SK-N-SH treated with all-trans-retinoic acid at 6 μM for 48 hours (cell line): Measurements from ENCODE around the gene KLHL1.

Source experiments
- GLIS3 ChIP-seq: fragments of 250-450 bp; sonication (Bioruptor Pico); IDR thresholded peaks from 2 replicates; pipeline ENCODE4 v1.5.0; 2020; ENCODE audit warnings: mild to moderate bottlenecking, moderate library complexity
- RARB ChIP-seq: fragments of 250-450 bp; sonication (Bioruptor Pico); IDR thresholded peaks from 2 replicates; pipeline ENCODE4 v1.8.0; 2021; ENCODE audit warnings: mild to moderate bottlenecking, moderate library complexity
- TCF4 ChIP-seq: fragments of 250-450 bp; sonication (Bioruptor Pico); IDR thresholded peaks from 2 replicates; pipeline ENCODE4 v1.8.0; 2021; ENCODE audit warnings: mild to moderate bottlenecking, moderate library complexity, borderline replicate concordance
- TOX ChIP-seq: fragments of 250-450 bp; sonication (Bioruptor Pico); IDR thresholded peaks from 2 replicates; pipeline ENCODE4 v1.8.0; 2021; ENCODE audit warnings: mild to moderate bottlenecking, moderate library complexity, borderline replicate concordance
- ZC3H10 ChIP-seq: fragments of 250-450 bp; sonication (Bioruptor Pico); IDR thresholded peaks from 2 replicates; pipeline ENCODE4 v1.5.1; 2021; ENCODE audit warnings: mild to moderate bottlenecking, moderate library complexity
- ZFP3 ChIP-seq: fragments of 250-450 bp; sonication (Bioruptor Pico); IDR thresholded peaks from 2 replicates; pipeline ENCODE4 v1.5.0; 2020; ENCODE audit warnings: mild to moderate bottlenecking, moderate library complexity
- ZFP30 ChIP-seq: fragments of 450-650 bp; formaldehyde crosslinking; IDR thresholded peaks from 2 replicates; pipeline ENCODE4 v1.5.0; 2022; ENCODE audit warnings: mild to moderate bottlenecking, moderate library complexity

- TF ChIP-seq ZC3H10 (CRISPR knock-in tag) (no peak), ZFP30 (CRISPR knock-in tag) (no peak), TCF4 (CRISPR knock-in tag) (no peak), RARB (CRISPR knock-in tag) (no peak), GLIS3 (CRISPR knock-in tag) (no peak), TOX (no peak), ZFP3 (CRISPR knock-in tag) (no peak)
These were observed 250.9 kb downstream of the KLHL1 start for GRCh38 chr13:69857183-69857821.
